Measurements from ENCODE around the gene ABCA7. TPM values are rescaled to one million over a fixed set of nuclear protein-coding genes. Genes with fewer than 3 reads are reported as not detected.

ABCA7 gene
- total RNA-seq, 1 experiment from 2014 or later = 91.4 TPM

GRCh38 chr19:1086613-1087012 is 46.7 kb downstream of the ABCA7 start:
- BruUV-seq (replicated peaks) = no TSS peak
- ChIA-PET POLR2A (no interaction called here), RAD21 (ENCODE audit: low non-redundant PET in 1 of 2, low total read pairs in 2 of 2, uncharacterized antibody in 2 of 2, unreplicated experiment in 2 of 2) (interaction anchor here in 1 of 2 experiments (0.7 kb wide), 1 partner anchor 25 kb away, joined by 3 read pairs; no protein-coding TSS in a partner anchor), CTCF (no interaction called here)
- Histone ChIP-seq H2AFZ (ENCODE audit: low read depth, low read length, poor library complexity, severe bottlenecking) (no peak overlapping the region), H3K27ac (ENCODE audit: low read depth, low read length) (no peak overlapping the region), H3K4me1 (ENCODE audit: control insufficient read depth in 1 of 2, insufficient read depth in 2 of 2, low read length in 2 of 2) (peaks cover 2 to 14% of the 10 kb centered on the region in 2 experiments), H3K4me3 (replicated peaks in 1 of 2; ENCODE audit: low read depth in 1 of 2, low read length in 2 of 2) (no peak overlapping the region), H3K9me3 (ENCODE audit: control insufficient read depth in 1 of 2, insufficient read depth in 1 of 2, low read depth in 1 of 2, low read length in 2 of 2) (no peaks in the 10 kb centered on the region), H3K36me3 (ENCODE audit: control insufficient read depth in 1 of 2, insufficient read depth in 2 of 2, low read length in 2 of 2) (peaks cover 15 to 31% of the 10 kb centered on the region in 2 experiments; a peak in 3 of 4 replicates), H4K20me1 (ENCODE audit: insufficient read depth) (no peaks in the 10 kb centered on the region), H3K27me3 (ENCODE audit: insufficient read depth, low read length) (no peaks in the 10 kb centered on the region), H3K79me2 (ENCODE audit: insufficient read depth, low read length) (peaks cover 11% of the 10 kb centered on the region; the same call in 1 of the 2 replicates), H3K9me2 (ENCODE audit: insufficient read depth) (no peaks in the 10 kb centered on the region), H3K4me2 (ENCODE audit: low read length) (no peak overlapping the region), H3K9ac (ENCODE audit: low read length) (no peak overlapping the region)
- intact Hi-C loops (cut with micrococcal nuclease) = no loop called here
- ATAC-seq (no peak), DNase-seq (ENCODE audit: low read depth, low spot score) (no peak)
- TF ChIP-seq POLR2AphosphoS5 (IDR thresholded peaks at IDR 0.05; ENCODE audit: low read depth, low read length) (no peak; the same call in 1 of the 2 replicates), ZNF274 (IDR thresholded peaks at IDR 0.05; ENCODE audit: low read depth, low read length) (no peak), EGR1 (IDR thresholded peaks at IDR 0.05; ENCODE audit: low read depth) (no peak), RAD21 (IDR thresholded peaks at IDR 0.05; ENCODE audit: low read depth) (no peak), YY1 (IDR thresholded peaks at IDR 0.05; ENCODE audit: extremely low read depth, insufficient replicate concordance, low read depth, low read length) (no peak), CEBPB (IDR thresholded peaks at IDR 0.05; ENCODE audit: low read depth) (no peak), ELF1 (IDR thresholded peaks at IDR 0.05; ENCODE audit: borderline replicate concordance, low read depth) (no peak), JUND (IDR thresholded peaks at IDR 0.05) (no peak), CTCF (IDR thresholded peaks at IDR 0.05 in 2 of 3, conservative IDR thresholded peaks at IDR 0.05 in 1 of 3; ENCODE audit: borderline replicate concordance in 1 of 3, insufficient read depth in 1 of 3, low read depth in 2 of 3, low read length in 2 of 3) (no peak)
- TF ChIP-seq, protein P1, sequence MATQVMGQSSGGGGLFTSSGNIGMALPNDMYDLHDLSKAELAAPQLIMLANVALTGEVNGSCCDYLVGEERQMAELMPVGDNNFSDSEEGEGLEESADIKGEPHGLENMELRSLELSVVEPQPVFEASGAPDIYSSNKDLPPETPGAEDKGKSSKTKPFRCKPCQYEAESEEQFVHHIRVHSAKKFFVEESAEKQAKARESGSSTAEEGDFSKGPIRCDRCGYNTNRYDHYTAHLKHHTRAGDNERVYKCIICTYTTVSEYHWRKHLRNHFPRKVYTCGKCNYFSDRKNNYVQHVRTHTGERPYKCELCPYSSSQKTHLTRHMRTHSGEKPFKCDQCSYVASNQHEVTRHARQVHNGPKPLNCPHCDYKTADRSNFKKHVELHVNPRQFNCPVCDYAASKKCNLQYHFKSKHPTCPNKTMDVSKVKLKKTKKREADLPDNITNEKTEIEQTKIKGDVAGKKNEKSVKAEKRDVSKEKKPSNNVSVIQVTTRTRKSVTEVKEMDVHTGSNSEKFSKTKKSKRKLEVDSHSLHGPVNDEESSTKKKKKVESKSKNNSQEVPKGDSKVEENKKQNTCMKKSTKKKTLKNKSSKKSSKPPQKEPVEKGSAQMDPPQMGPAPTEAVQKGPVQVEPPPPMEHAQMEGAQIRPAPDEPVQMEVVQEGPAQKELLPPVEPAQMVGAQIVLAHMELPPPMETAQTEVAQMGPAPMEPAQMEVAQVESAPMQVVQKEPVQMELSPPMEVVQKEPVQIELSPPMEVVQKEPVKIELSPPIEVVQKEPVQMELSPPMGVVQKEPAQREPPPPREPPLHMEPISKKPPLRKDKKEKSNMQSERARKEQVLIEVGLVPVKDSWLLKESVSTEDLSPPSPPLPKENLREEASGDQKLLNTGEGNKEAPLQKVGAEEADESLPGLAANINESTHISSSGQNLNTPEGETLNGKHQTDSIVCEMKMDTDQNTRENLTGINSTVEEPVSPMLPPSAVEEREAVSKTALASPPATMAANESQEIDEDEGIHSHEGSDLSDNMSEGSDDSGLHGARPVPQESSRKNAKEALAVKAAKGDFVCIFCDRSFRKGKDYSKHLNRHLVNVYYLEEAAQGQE (IDR thresholded peaks at IDR 0.05; ENCODE audit: low read depth) = no peak

Data from HCT116 (cell line).